GM20431 (cell line): Measurements from ENCODE around the gene ZNRF1.
"Not testable (repeated sequence)": the region's sequence is repeated elsewhere in the genome, so short reads cannot be mapped to it uniquely, and the experiment has no call there.

Source experiments
- in situ Hi-C: fragments of 300-500 bp; cut with MseI, MboI; formaldehyde crosslinking; loops from one replicate; pipeline ENCODE4 v1.15.0; 2020; ENCODE audit warnings: low sequenced_read_pairs; ENCODE audit not compliant: unreplicated experiment

Gene ZNRF1

DNA sequence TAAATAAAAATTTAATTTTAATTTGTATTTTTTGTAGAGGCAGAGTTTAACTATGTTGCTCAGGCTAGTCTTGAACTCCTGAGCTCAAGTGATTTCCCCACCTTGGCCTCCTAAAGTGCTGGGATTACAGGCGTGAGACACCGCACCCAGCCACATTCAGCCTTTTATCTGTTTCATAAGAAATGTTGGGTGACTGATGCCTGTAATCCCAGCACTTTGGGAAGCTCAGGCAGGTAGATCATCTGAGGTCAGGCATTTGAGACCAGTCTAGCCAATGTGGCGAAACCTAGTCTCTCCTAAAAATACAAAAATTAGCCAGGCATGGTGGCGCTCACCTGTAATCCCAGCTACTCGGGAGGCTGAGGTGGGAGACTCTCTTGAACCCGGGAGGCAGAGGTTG lies 92.1 kb downstream of the ZNRF1 start:
- in situ Hi-C loops = not testable (repeated sequence)

DNA sequence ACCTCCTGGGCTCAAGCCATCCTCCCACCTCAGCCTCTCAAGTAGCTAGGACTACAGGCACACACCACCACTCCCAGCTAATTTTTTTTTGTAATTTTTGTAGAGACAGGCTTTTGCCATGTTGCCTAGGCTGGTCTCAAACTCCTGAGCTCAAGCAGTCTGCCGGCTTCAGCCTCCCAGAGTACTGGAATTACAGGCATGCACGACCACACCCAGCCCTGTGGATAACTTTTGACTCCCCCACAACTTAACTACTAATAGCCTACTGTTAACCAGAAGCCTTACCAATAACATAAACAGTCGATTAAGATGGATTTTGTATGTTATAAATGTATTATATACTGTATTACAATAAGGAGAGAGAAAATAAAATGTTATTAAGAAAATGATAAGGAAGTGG lies 92.8 kb downstream of the ZNRF1 start:
- in situ Hi-C loops = not testable (repeated sequence)

- in situ Hi-C loops = no loop called here
Observed at GRCh38 chr16:75092777-75093176, 94.0 kb downstream of the ZNRF1 start.

DNA sequence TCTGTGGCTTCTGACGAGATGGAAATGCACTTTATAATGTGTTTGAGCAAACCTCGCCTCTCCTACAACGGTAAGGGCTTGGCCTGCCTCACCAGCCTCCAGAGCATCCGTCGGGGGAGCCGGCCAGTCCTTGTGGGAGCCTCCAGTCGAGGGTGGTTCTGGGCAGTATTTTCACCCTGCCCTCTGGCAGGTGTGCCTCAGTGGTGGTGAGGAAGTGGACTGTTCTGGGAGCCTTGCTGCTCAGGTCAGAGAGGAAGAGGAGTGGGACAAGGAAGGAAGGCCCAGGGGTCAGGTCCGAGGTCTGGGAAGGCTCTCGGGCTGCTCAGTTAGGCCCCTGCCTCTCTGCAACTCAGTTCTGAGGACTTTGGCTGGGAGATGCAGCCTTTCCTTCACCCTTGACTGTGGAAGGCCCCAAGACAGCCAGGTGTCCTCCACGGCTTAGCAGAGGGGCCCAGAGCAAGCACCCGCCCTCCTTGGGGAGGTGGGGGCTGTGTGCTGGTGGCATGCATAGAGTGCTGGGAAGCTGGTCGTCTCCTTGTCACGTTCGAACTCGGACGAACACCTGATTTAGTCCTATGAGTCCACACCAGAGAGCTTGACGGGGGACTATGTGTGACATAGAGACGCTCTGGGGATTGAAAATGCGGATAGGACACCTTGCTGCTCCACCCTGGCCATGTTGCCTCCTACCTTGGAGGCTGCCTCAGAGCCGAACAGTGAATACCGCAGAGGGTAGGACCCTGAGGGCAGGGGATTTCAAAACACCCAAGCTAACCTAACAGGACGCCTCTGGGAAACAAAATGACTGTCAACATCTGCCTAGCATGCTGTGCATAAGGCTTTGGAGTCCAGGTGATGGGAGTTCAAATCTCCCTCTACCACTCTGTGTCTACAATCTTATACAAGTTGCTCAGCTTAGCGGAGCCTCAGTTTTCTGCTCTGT lies 95.0 kb downstream of the ZNRF1 start:
- in situ Hi-C loops = no loop called here

DNA sequence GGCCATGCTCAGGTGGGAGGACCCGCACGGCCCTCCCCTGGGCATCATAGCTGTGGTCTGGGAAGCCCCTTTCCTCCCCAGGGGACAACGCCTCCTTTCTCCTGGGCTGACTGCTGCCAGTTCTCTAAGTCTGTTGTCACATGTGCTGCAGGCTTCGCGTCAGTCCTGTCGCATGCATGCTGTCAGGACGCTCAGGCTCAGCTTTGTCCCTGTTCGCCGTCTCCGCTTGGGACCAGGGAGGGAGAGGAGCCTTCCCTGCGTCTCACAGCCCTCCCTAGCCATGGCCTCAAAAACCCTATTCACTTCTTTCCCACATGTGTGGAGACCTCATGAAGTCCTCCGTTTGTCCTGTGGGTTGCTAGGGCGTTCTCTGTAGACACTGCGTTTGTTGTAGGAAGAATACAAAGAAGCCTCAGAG lies 96.4 kb downstream of the ZNRF1 start:
- in situ Hi-C loops = no loop called here

- in situ Hi-C loops = no loop called here
Observed at GRCh38 chr16:75096656-75097055, 97.8 kb downstream of the ZNRF1 start.

DNA sequence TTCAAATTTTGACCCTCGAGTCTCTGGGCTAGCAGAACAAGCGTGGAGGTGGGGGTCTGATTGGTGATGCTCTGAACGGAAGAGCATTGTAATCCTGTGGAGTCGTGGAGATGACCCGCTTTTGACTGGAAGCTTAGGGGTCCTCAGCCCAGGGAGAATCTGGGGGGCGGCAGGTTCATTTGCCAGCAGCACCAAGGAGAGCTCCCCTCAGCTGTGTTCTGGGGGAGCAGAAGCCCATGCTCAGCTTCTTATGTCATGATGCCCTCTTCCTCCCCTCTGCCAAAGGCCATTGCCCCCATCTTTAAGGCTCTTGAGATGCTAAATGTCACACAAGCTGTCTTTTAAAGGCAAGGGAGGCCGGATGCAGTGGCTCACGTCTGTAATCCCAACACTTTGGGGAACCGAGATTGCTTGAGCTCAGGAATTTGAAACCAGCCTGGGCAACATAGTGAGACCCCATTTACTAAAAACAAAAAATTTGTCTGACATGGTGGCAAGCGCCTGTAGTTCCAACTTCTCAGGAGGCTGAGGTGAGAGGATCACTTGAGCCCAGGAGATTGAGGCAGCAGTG lies 98.5 kb downstream of the ZNRF1 start:
- in situ Hi-C loops = no loop called here

DNA sequence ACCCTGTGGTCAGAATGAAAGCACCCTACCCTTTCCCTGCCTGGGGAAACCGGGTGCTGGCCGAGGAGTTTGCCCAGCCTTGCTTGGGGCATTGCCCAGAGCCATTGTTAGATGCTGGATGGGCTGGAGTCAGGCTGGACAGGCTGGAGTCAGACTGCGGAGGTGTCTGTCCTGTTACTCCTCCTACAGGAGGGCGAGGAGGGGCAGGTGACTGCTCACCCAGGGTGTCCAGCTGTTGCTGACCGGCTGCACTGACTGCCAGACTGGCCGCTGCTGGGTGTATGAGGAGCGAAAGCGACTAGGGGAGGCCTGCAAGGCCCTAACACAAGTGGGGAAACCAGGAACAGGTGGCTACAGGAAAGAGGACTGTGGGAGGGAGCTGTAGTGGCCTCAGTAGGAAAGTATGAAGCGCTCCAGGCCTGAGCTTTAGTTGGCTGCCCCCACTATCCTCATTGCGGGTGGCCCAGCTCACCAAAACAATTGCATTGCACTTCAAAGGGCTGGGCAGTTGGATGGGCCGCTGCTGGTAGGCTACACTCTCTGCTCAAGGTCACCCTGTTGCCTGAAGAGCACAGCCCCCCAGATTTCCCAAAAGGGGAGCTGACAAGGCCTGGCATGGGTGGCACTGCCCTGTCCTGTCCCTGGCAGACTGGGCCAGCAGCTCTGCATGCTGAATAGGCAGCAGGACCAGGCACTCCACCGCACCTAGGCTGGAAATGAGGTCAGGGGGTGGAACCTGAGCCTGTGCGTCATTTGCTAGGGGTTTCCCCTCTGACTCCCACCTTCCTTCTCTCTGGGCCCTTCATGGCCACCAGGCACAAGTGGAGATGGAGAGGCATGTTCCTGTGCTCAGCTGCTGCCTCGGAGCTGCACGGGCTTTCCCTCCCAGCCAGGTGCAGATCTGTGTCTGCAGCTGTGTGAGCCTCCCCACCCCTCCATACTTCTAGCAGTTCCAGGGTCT lies 99.4 kb downstream of the ZNRF1 start:
- in situ Hi-C loops = no loop called here

DNA sequence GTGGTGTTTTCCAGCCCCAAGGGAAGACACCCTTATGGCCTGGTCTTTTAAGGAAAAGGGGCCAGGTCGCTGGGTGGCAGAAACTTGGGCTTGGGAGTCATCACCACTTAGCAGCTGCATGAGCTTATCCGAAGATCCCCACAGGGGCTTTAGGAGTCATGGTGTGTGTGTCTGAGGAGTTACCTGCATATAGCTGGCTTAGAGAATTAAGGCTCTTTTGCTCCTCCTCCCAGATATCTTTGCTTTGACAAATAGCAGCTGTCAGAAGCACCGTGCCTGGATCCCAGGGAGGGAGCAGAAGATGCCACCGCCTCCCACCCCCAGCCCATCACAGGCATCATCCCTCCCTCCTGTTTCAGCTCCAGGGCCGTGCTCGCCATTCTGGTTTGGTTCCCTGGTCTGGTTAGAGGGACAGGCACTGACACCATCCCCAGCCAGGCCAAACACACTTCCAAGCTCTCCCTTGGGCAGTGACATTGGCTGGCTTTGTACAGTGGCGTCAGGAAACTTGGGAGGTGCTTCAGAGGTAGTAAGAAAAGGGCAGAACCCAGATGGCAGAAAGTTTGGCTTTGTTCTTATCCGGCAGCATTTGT lies 100.3 kb downstream of the ZNRF1 start:
- in situ Hi-C loops = no loop called here

DNA sequence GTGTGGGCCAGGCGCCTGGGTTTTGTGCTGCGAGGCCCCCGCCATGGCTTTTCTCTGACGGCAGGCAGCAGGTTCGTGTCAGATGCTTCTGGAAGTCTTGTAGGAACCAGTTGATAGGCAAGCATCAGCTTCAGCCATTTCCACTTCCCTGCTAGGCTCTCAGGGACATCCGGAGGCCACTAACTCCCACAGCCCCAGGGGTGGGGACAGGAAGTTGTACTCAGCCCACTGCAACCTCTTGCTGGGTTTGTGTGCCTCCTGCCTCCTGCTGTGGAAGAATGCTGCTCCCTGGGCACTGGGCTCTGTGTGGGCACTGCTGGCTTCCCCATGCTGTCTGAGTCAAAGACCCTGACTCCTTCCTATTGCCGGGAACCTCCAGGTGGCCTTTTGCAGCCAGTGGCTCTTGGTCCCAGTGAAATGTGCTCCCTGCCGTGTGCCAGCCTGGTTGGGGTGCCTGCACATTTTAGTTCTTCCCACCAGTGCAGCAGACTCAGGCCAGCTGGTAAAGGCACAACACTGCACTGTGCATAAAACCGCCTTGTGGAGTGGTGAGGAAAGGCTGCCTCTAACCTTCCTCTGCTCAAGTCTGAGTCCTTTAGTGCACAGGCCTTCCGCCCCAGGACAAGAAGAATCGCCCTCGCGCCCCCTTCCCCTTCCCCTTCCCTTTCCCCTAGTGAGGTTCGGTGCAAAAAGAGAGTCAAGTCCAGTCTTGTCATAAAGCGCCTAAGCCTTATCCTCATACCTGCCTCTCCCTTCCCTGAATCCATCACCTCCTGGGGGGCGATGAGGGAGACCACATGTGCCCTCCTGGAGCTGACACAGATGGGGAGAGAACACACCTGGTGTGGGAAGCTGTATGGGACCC lies 101.1 kb downstream of the ZNRF1 start:
- in situ Hi-C loops = loop anchor here (10.0 kb wide), 1 partner anchor 105 kb away; the partner anchor contains the start of gene ZNRF1

DNA sequence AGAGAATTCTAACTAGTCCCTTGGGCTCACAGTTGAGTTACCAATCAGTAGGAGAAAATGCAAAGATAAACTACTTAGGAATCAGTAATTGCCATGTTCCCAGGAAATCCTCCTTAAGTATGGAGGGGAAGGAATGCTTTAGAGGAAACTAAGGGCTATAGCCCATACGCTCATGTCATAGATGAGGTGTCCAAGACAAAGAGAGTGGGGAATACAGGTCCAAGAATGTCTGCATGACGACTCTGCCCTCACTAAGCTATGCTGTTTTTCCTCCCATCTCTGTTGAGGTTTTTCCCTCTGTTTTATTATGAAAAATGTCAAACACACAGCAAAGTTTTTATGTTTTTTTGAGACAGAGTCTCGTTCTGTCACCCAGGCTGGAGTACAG lies 101.8 kb downstream of the ZNRF1 start:
- in situ Hi-C loops = loop anchor here (10.0 kb wide), 1 partner anchor 106 kb away; the partner anchor contains the start of gene ZNRF1

GRCh38 chr16:75101635-75102034 lies 102.8 kb downstream of the ZNRF1 start:
- in situ Hi-C loops = loop anchor here (10.0 kb wide), 1 partner anchor 107 kb away; the partner anchor contains the start of gene ZNRF1

GRCh38 chr16:75102595-75102994 lies 103.8 kb downstream of the ZNRF1 start:
- in situ Hi-C loops = loop anchor here (10.0 kb wide), 1 partner anchor 108 kb away; the partner anchor contains the start of gene ZNRF1

- in situ Hi-C loops = loop anchor here (10.0 kb wide), 1 partner anchor 109 kb away; the partner anchor contains the start of gene ZNRF1
Observed at GRCh38 chr16:75103994-75104393, 105.2 kb downstream of the ZNRF1 start.

DNA sequence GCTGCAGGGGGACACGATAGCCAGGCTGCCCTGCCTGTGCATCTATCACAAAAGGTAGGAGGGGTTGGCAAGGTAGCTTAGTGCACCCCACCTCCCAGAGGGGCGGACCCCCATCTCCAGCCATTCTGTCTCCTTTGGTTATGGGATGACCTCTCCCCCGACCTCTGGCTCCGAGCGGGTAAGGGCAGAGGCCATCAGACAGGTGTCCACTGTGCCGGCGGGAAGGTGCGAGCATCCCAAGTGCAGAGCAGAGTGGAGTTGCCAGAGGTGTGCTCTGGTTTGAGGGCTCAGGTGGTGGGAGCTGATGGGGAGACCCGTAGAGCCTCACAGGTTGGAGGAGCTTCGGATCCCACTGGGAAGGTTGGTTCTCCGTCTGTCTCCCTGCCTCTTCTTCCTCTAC lies 106.0 kb downstream of the ZNRF1 start:
- in situ Hi-C loops = loop anchor here (10.0 kb wide), 1 partner anchor 110 kb away; the partner anchor contains the start of gene ZNRF1

- in situ Hi-C loops = loop anchor here (10.0 kb wide), 1 partner anchor 111 kb away; the partner anchor contains the start of gene ZNRF1
Observed at GRCh38 chr16:75105306-75106061, 106.7 kb downstream of the ZNRF1 start.

- in situ Hi-C loops = loop anchor here (10.0 kb wide), 1 partner anchor 112 kb away; the partner anchor contains the start of gene ZNRF1
Observed at GRCh38 chr16:75106351-75107274, 107.8 kb downstream of the ZNRF1 start.
